GM18873 (cell line): ENCODE data around the gene C1GALT1C1L.
"Not testable (repeated sequence)": the region's sequence is repeated elsewhere in the genome, so short reads cannot be mapped to it uniquely, and the experiment has no call there.

Experiments used
- ATAC-seq: cut with Tn5 transposase; IDR thresholded peaks from one replicate; pipeline ENCODE4 v1.9.1; 2021; ENCODE audit warnings: mild to moderate bottlenecking, moderate library complexity, moderate number of reproducible peaks; ENCODE audit not compliant: unreplicated experiment, low FRiP score

The C1GALT1C1L gene

DNA sequence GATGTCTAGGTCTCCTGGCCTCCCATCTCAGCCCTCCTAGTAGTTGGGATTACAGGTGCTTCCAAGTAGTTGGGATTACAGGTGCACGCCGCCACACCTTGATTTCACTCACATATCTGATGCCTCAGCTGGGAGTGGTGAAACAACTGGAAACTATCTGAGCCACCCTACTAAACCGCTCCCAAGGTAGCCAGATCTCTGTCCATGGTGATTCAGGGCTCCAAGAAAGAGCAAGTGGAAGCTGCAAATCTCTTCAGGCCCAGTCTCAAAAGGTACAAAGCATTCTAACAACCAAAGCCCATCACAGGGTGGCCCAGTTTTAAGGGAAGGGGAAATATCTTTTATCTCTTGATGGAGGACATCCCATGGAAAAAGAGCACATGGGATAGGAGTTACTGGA is 19.0 kb downstream of the C1GALT1C1L start:
- no peak for ATAC-seq

DNA sequence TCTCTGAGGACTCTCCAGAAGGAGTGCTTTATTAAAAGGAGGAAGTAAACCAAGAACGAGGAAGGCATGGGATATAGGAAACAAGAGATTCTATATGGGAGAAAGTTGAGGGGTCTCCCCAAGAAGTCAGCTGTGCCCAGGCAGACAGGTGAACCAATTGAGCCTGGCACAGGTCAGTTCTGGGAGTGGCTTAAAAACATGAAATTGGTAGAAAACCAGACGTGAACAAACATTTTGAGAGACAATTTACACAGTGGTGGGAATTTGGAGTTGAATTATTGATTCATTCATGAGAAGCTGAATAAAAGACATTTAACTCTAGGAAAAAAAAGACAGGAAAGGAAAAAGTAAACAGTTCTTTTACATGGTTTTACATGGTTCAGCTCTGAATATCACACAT is 22.7 kb downstream of the C1GALT1C1L start:
- ATAC-seq = no peak

DNA sequence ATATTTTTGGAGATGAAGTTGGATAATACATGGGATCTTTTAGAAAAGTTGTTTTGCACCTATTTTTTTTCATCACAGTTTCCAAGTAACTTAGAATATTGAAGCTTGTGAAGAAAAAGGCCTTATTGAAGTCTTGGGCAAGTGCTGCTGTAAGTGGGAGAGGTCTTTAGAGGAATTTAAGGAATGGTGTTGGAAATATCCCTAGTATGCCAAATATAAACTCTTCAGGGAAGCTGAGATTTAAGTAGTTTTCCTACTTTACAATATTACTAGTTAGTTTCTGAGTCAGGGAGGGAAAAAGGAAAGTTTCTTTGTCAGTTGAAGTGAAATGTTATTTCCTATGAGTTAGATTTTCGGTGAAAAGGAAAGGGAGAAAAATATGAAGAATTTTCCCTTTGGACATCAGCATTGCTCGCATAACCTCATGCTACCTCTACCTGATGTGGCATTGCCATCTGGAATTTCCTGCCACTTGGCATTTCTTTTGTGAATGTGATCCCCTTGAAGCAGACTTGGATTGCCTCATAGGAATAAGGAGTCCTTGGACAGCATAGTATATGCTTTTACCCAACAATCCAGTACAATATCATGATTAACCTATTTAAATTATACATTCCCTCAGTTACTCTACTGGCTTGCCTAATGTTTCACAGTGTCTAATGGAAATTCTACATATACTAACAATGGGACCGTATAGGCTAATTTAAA is 27.1 kb downstream of the C1GALT1C1L start:
- ATAC-seq = no peak

DNA sequence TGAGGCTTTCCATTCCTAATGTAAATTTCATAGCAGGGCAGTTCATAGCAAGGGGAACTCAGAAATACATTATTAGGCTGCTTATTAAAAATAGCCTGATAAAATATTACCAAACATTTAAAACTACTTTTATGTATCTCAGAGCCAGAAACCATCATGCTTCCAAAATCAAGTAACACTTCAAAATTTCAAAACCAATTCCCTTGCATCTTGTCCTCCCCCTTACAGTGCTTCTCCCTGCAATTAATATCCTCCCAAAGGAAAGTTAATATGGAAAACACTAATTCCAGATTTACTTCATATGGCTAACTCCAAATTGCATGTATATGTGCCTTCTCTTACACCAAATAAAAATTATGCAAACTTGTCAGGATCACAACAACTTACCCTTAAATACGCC is 32.5 kb downstream of the C1GALT1C1L start:
- no peak for ATAC-seq

DNA sequence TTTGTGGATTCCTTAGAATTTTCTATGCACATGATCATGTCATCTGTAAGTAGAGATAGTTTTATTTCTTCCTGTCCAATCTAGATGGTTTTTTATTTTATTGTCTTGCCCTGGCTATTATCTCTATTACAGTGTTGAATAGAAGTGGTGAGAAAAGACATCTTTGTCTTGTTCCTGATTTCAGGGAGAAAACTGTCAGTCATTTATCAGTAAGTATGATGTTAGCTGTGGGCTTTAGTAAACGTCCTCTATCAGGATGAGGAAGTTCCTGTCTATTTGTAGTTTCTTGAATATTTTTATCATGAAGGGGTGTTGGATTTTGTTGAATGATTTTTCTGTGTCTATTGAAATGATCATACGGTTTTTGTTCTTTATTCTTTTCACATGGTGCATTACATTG is 33.9 kb downstream of the C1GALT1C1L start:
- no peak for ATAC-seq

DNA sequence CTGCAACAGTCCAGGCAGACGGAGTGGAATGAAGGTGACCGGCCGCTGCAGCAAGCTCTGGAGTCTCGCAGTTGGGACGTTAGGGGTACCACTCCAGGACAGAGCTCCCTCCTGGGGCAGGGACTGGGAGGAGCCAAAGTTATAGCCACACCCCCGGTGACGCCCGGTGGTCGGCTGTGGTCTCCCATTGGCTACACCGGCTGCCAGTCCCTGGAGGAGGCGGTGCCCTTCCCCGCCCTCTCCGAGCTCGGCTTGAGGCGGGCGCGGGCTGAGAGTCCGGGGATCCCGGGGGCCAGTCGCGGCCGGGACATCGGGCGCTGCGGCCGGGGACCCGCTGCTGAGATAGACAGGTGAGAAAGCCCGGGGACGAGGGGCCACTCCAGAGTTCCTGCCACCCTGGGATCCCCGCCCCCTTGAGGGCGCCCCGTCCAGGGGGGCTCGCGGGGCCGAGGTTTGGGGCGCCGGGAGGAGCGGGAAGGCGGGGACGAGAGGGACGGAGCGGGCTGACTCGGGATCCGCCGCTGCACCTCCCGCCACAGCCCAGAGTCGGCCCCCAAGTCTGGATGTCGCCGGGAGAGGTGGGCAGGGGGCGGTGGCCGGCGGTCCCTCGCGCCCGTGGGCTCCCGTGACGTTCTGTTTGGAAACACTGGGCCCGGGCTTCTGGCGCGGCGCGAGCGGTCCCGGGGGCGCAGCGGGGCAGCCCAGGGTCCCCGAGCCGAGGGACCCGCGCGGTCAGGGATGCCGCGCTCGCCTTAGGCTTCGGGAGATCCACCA is 39.0 kb downstream of the C1GALT1C1L start, which contains the start of gene PLEKHH2:
Gene PLEKHH2, plus strand, starts transcription at position 231 of the 774 bp plus-strand sequence. CDS start 7,414 bp downstream, outside the sequence.
- peak; percentile 82 for ATAC-seq

DNA sequence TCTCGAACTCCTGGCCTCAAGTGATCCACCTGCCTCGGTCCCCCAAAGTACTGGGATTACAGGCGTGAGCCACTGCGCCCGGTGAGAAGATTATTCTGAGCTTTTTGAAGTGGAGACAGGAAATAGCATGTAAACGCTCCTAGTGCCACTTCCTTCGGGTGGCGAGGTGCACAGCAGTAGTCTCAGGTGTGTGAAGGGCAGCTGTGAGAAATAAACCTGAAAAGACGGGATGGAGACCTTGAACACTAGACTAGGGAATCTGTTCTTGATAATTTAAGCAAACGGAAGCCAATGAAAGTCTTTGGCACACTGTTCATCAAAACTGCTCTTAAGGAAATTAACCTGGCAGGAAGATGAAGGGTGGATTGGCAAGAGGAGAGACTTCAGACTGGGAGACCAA is 39.6 kb downstream of the C1GALT1C1L start:
- ATAC-seq = no peak

DNA sequence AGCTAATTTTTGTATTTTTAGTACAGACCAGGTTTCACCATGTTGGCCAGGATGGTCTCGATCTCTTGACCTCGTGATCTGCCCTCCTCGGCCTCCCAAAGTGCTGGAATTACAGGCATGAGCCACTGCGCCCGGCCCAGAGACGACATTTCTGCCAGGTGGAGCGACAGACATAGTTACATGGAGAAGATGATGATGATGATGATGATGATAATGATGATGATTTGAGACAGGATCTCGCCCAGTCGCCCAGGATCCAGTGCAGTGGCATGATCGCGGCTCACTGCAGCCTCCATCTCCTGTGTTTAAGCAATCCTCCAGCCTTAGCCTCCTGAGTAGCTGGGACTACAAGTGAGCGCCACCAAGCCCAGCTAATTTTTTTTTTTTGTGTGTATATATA is 40.1 kb downstream of the C1GALT1C1L start:
- ATAC-seq = not testable (repeated sequence)

DNA sequence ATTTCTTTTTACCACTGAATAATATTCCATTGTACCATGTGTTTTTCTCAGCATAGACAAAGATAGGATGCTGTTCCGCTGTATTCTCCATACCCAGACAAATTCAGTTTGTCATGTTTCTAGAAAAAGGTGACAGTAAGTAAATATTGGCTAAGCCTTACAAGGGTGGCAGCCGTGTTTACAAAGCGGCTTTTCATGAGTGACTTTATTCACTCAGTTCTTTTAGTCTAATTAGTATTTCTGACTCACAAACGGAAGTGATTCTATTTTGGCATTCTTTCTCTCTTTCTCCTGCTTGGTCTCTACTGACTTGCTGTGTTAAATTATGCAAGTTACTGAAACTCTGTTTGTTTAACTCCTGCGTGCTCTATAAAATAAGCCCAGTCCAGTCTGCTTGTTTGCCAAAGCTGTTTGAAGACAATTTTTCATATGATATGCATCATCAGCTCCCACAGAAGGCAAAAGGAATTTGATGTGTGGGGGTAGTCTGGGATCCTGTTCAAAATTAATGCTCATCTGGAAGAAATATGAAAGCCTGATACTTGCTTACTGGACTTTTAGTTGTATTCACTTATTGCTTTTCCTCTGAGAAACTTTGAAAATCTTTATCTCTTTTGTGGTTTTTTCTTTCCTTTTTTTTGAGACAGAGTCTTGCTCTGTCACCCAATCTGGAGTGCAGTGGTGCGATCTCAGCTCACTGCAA is 41.5 kb downstream of the C1GALT1C1L start:
- ATAC-seq = no peak

DNA sequence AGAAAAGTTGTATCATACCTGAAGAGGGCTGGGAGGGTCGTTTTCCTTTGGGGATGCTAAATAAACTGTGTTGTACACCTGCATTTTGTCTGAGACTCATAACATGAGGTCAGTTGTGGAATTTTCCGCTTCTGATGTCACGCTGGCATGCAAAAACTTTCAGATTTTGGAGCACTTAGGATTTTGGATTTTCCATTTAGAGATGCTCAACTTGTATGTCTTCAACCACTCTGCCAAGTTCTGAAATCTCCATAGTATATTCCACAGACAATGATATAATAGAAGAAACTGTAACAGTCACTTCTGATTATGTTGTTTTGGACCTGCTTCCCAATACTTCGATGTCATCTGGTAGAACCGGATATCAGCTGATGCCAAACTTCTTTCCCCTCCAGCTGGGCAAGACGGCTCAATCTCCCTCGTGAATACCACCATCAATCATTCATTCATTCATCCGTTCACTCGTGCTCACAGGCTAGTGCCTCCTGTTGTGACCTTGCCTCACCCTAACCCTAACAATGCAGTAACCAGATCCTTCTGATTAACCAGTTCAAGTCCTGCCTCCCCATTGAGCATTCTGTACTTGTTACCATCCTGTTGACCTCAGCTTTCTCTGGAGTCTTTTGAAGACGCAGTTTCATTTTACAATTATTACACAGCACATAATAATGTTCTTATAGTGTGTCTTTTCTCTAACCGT is 44.5 kb downstream of the C1GALT1C1L start:
- no peak for ATAC-seq
